GM23338 (cell line): ENCODE results near the gene SLC7A6. TPM values are rescaled to one million over a fixed set of nuclear protein-coding genes. Genes with fewer than 3 reads are reported as not detected.

Experiments
- ATAC-seq: fragments of 200-7000 bp; cut with Tn5 transposase; 3 replicates; pipeline ENCODE4 v1.9.1; 2020
- DNase-seq: peaks from one replicate; pipeline ENCODE4 v3.0.0-alpha.2; 2015; ENCODE audit warnings: low spot score
- H2AFZ ChIP-seq: fragments of 200-600 bp; sonication (generic); 2 replicates; pipeline ENCODE4 v1.8.0; 2016; ENCODE audit warnings: antibody characterized with exemption, mild to moderate bottlenecking, moderate library complexity
- H3F3A ChIP-seq: fragments of 200-600 bp; sonication (generic); replicated peaks from 2 replicates; pipeline ENCODE4 v1.8.0; 2017; ENCODE audit warnings: antibody characterized with exemption, mixed run types, low read depth
- H3K27ac ChIP-seq: fragments of 200-600 bp; sonication (generic); 2 replicates; pipeline ENCODE4 v1.6.1; 2016; ENCODE audit warnings: low read depth
- H3K27me3 ChIP-seq: fragments of 200-600 bp; sonication (generic); 2 replicates; pipeline ENCODE4 v1.8.0; 2016; ENCODE audit warnings: mild to moderate bottlenecking, mixed run types, moderate library complexity; ENCODE audit not compliant: insufficient read depth
- H3K36me3 ChIP-seq: fragments of 200-600 bp; sonication (generic); 2 replicates; pipeline ENCODE4 v1.8.0; 2016; ENCODE audit warnings: mild to moderate bottlenecking; ENCODE audit not compliant: insufficient read depth
- H3K4me1 ChIP-seq: fragments of 200-600 bp; sonication (generic); 2 replicates; pipeline ENCODE4 v1.8.0; 2016; ENCODE audit warnings: mild to moderate bottlenecking, moderate library complexity; ENCODE audit not compliant: insufficient read depth
- H3K4me2 ChIP-seq: fragments of 200-600 bp; sonication (generic); 2 replicates; pipeline ENCODE4 v1.7.1; 2017; ENCODE audit warnings: mixed run types
- H3K4me3 ChIP-seq: fragments of 200-600 bp; sonication (generic); 2 replicates; pipeline ENCODE4 v1.6.1; 2016; ENCODE audit warnings: mixed run types
- H3K79me2 ChIP-seq: fragments of 200-600 bp; sonication (generic); replicated peaks from 2 replicates; pipeline ENCODE4 v1.8.0; 2017; ENCODE audit warnings: mild to moderate bottlenecking; ENCODE audit not compliant: insufficient read depth
- H3K9me2 ChIP-seq: fragments of 200-600 bp; sonication (generic); 2 replicates; pipeline ENCODE4 v1.8.0; 2017; ENCODE audit not compliant: insufficient read depth
- H4K20me1 ChIP-seq: fragments of 200-600 bp; sonication (generic); replicated peaks from 2 replicates; pipeline ENCODE4 v1.8.0; 2017; ENCODE audit warnings: mild to moderate bottlenecking; ENCODE audit not compliant: insufficient read depth
- H3K27ac Mint-ChIP-seq: 2 replicates; pipeline ENCODE4 v1.8.0; 2020; ENCODE audit warnings: inconsistent platforms, mild to moderate bottlenecking, moderate library complexity, mixed read lengths
- H3K27me3 Mint-ChIP-seq: 3 replicates; pipeline ENCODE4 v1.8.0; 2022; ENCODE audit warnings: low read depth, mild to moderate bottlenecking, moderate library complexity, mixed read lengths, inconsistent platforms; ENCODE audit not compliant: insufficient read depth, poor library complexity
- H3K36me3 Mint-ChIP-seq: 3 replicates; pipeline ENCODE4 v1.8.0; 2021; ENCODE audit warnings: low read depth, mild to moderate bottlenecking, inconsistent platforms, moderate library complexity, mixed read lengths
- H3K4me1 Mint-ChIP-seq: 3 replicates; pipeline ENCODE4 v1.8.0; 2020; ENCODE audit warnings: mild to moderate bottlenecking, inconsistent platforms, mixed read lengths
- H3K4me3 Mint-ChIP-seq: 3 replicates; pipeline ENCODE4 v1.8.0; 2021; ENCODE audit warnings: moderate library complexity, mild to moderate bottlenecking, inconsistent platforms, mixed read lengths
- H3K9me3 Mint-ChIP-seq: 3 replicates; pipeline ENCODE4 v1.8.0; 2020; ENCODE audit warnings: moderate library complexity, mild to moderate bottlenecking, inconsistent platforms, mixed read lengths
- CREB1 ChIP-seq: fragments of 250-450 bp; sonication (Bioruptor Pico); IDR thresholded peaks from 2 replicates; pipeline ENCODE4 v1.5.0; 2020; ENCODE audit warnings: low read depth, mild to moderate bottlenecking, moderate library complexity
- CTCF ChIP-seq, 2 experiments: fragments of 200-600 bp in 1 of 2; sonication (generic) in 1 of 2; conservative IDR thresholded peaks; 2 replicates each; pipeline versions ENCODE4 v1.5.1 to v1.6.1; 2016 to 2017; ENCODE audit warnings: antibody characterized with exemption in 2 of 2, low read depth in 2 of 2, mild to moderate bottlenecking in 2 of 2, moderate library complexity in 1 of 2
- ETS1 ChIP-seq: IDR thresholded peaks from 2 replicates; pipeline ENCODE4 v1.6.1; 2016; ENCODE audit warnings: antibody characterized with exemption
- EZH2 ChIP-seq: fragments of 200-600 bp; sonication (generic); IDR thresholded peaks from one replicate; pipeline ENCODE4 v1.8.0; 2017; ENCODE audit warnings: antibody characterized with exemption, mild to moderate bottlenecking, low read depth; ENCODE audit not compliant: unreplicated experiment
- EZH2phosphoT487 ChIP-seq: fragments of 200-600 bp; sonication (generic); IDR thresholded peaks from one replicate; pipeline ENCODE4 v1.8.1; 2018; ENCODE audit warnings: antibody characterized with exemption; ENCODE audit not compliant: unreplicated experiment
- JUNB ChIP-seq: IDR thresholded peaks from one replicate; pipeline ENCODE4 v1.6.1; 2016; ENCODE audit warnings: antibody characterized with exemption; ENCODE audit not compliant: unreplicated experiment
- NANOG ChIP-seq: IDR thresholded peaks from 2 replicates; pipeline ENCODE4 v1.6.1; 2016; ENCODE audit warnings: antibody characterized with exemption, borderline replicate concordance
- POLR2AphosphoS5 ChIP-seq: IDR thresholded peaks from 2 replicates; pipeline ENCODE4 v1.6.1; 2016; ENCODE audit warnings: antibody characterized with exemption, low read depth
- REST ChIP-seq: IDR thresholded peaks from one replicate; pipeline ENCODE4 v1.6.1; 2018; ENCODE audit warnings: antibody characterized with exemption; ENCODE audit not compliant: unreplicated experiment
- STAT1 ChIP-seq: IDR thresholded peaks from one replicate; pipeline ENCODE4 v1.6.1; 2016; ENCODE audit warnings: antibody characterized with exemption; ENCODE audit not compliant: unreplicated experiment
- ZNF114 ChIP-seq: fragments of 250-450 bp; sonication (Bioruptor Pico); IDR thresholded peaks from 2 replicates; pipeline ENCODE4 v1.5.0; 2020; ENCODE audit warnings: mild to moderate bottlenecking, moderate library complexity
- ZNF331 ChIP-seq: fragments of 250-450 bp; sonication (Bioruptor Pico); IDR thresholded peaks from 2 replicates; pipeline ENCODE4 v1.5.0; 2020; ENCODE audit warnings: low read depth, mild to moderate bottlenecking, moderate library complexity
- ZNF462 ChIP-seq: fragments of 250-450 bp; sonication (Bioruptor Pico); IDR thresholded peaks from 2 replicates; pipeline ENCODE4 v1.5.0; 2020; ENCODE audit warnings: mild to moderate bottlenecking, moderate library complexity
- polyA plus RNA-seq: library from polyadenylated mRNA; unstranded; fragments of >200 nt; fragmentation: Nextera tagmentation; extraction: Ambion mirVana; gene quantifications from 2 replicates; pipeline ENCODE4 v1.2.1, GENCODE V29; 2016
- total RNA-seq: library from RNA; depleted of rRNA; stranded (reverse); fragments of >200 nt; shearing (Covaris generic); gene quantifications from 2 replicates; pipeline ENCODE4 v1.2.3, GENCODE V29; 2014

Gene SLC7A6
- total and polyA plus RNA-seq, 2 experiments from 2014 or later, result 16.6 to 30.9 TPM

- no peaks in the 10 kb centered on the region for H3K27me3 ChIP-seq
- H3K27ac ChIP-seq, result peak overlapping the region; percentile 26; the same call in 1 of the 2 replicates
- peaks cover 2% of the 10 kb centered on the region for H3K27me3 Mint-ChIP-seq
- peaks cover 18% of the 10 kb centered on the region; the same call in 1 of the 2 replicates for H3F3A ChIP-seq
- ATAC-seq (no peak), DNase-seq (no peak)
- H2AFZ ChIP-seq, result no peak overlapping the region
- no peak for TF ChIP-seq EZH2
- TF ChIP-seq REST, result no peak
- TF ChIP-seq NANOG, result no peak
- TF ChIP-seq STAT1, result no peak
- no peak for TF ChIP-seq CREB1 (CRISPR knock-in tag)
- no peak for TF ChIP-seq ZNF114 (CRISPR knock-in tag)
- no peak for TF ChIP-seq EZH2phosphoT487
- no peak for TF ChIP-seq CTCF (conservative IDR thresholded peaks at IDR 0.05; ENCODE audit: low read depth in 2 of 2)
- TF ChIP-seq ZNF331 (CRISPR knock-in tag), result no peak
- TF ChIP-seq POLR2AphosphoS5, result no peak
- TF ChIP-seq ETS1, result no peak
- TF ChIP-seq JUNB, result no peak
- no peak for TF ChIP-seq ZNF462 (CRISPR knock-in tag)
- peaks cover 46% of the 10 kb centered on the region for H3K36me3 ChIP-seq
- H3K27ac Mint-ChIP-seq, result no peak overlapping the region
- no peaks in the 10 kb centered on the region for H3K79me2 ChIP-seq
- H3K4me1 ChIP-seq, result no peaks in the 10 kb centered on the region
- H3K4me3 Mint-ChIP-seq, result no peak overlapping the region
- H4K20me1 ChIP-seq, result peaks cover 42% of the 10 kb centered on the region
- H3K9me3 Mint-ChIP-seq, result no peaks in the 10 kb centered on the region
- H3K4me1 Mint-ChIP-seq, result peaks cover 2% of the 10 kb centered on the region; the same call in 1 of the 3 replicates
- no peaks in the 10 kb centered on the region for H3K9me2 ChIP-seq
- no peak overlapping the region for H3K4me2 ChIP-seq
- peaks cover 74% of the 10 kb centered on the region for H3K36me3 Mint-ChIP-seq
- H3K4me3 ChIP-seq, result no peak overlapping the region
These were observed 35.5 kb downstream of the SLC7A6 start for GRCh38 chr16:68299571-68300453.
